Pons (tissue), 1 donor: ENCODE results near the gene CIROP.
"Not testable (repeated sequence)": the region's sequence is repeated elsewhere in the genome, so short reads cannot be mapped to it uniquely, and the experiment has no call there.

Source experiments
- DNase-seq: peaks from one replicate; pipeline ENCODE4 v3.0.0-alpha.2; 2016; ENCODE audit warnings: low spot score

CIROP gene

DNA sequence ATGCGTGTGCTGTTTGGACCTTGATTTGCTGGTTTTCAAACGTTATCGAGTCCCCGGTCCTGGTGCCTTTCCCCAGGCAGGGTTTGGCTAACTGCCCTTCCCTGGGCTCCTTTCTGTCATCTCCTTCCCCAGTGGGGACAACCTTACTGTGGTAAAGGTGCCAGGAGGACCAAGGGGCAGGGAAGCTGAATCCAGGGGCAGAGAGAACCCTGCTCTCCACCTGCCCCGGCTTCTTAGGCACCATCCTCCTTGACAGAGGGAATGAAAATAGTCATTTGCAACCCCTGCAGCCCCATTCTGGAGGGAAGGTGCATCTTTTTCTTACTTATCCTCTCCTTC is 9.3 kb upstream of the CIROP start:
- no peak for DNase-seq

DNA sequence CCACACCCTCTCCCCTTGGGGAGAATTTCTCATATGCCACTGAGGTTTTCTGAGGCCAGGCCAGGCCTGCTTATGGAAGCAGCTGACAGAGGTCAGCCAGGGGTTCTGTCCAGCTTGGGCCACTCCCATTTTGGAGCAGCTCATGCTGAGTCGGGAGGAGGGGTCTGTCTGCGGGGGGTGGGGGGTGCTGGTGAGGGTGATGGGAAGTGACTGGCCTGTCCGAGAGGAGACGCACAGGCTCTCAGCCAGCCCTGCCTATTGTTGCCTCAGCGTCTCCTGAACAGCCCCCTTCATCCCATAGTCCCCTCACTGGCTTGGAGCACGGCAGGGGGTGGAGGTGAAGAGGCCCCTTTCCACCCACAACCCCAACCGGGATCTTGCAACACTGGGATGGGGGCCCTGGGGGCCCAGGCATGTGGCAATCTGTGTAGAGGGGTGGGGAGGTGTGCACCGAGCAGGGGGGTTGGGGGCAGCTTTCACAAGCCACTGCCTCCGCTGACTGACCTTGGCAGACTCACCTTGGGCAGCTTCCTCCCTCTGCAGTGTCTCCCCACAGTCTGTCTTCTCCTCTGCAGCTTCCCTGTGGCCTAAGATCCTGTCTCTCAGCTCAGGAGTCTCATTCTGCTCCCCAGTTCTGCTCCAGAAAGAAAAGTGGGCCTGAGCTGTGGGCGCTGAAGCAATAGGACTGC is 8.8 kb upstream of the CIROP start:
- DNase-seq = no peak

DNA sequence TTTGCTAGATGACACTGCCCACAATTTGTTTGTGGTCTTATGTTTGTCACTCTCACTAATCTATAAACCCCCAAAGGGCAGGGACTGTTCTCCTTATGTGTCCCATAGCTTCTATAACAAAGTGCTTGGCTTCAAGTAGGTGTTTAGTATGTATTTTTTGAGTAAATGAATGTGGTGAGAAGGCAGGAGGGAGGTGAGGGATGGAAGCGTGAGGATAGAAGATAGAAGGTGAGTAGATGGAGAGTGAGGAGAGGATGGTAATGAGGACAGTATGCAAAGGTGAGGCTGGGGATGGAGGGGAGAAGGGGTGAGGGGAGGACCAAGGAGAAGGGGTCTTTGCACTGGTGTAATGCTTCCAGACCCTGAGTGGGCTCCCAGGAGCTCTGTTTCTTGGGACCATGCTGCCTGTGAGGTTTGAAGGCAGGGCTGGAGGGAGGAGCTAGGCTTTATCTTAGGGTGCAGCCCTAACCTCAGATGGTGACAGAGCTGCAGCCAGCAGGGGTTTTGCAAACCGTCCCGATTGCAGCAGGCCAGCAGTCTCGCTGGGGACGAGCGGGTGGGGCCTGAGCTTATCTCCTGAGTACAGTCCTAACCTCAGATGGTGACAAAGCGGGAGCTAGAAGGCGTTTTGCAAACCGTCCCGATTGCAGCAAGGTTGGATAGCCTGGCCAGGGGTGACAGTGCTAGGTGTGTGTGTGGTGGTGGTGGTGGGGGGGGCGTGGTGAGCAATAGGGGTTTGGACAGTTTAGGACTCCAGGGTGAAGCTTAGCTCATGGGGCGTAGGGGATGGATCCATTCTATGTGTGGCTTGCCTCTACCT is 7.8 kb upstream of the CIROP start:
- DNase-seq = no peak

GRCh38 chr14:23110579-23111365 is 6.0 kb upstream of the CIROP start:
- DNase-seq = no peak

DNA sequence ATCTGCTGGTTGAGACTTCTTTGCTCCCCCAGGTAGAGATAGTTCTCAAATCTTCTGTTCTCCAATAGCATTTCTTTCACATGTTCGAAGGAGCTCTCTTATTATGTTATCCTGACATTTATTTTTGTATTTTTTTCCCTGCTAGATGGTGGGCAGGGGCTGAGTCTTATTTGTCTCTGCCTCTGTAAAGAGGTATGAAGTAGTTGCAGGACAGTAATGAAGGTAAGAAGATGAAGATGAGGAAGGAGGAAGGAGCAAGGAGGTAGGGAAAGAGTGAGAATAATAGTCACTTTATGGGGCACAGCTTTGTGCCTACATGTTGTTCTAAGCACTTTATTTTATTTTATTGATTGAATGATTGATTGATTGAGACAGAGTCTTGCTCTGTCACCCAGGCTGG is 5.0 kb upstream of the CIROP start:
- no peak for DNase-seq

- DNase-seq = not testable (repeated sequence)
Measured at GRCh38 chr14:23108169-23108568, 3.4 kb upstream of the CIROP start.

- not testable (repeated sequence) for DNase-seq
Measured at GRCh38 chr14:23107620-23108019, 2.8 kb upstream of the CIROP start.

DNA sequence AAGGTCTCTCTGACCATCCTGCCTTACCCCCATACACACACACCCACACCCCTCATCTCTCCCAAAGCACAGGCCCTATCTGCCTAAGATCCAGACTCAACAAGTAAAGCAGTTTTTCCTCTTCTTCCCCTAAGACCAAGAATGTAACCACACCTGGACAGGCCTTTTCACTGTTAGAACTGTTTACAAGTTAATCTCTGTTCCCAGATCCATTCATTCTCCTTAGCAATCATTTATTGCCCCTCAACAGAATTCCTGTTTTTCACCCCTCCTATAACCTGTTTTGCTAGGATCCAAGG is 1.9 kb upstream of the CIROP start:
- no peak for DNase-seq

- no peak for DNase-seq
Measured at GRCh38 chr14:23105348-23105824, 597 bp upstream of the CIROP start.

DNA sequence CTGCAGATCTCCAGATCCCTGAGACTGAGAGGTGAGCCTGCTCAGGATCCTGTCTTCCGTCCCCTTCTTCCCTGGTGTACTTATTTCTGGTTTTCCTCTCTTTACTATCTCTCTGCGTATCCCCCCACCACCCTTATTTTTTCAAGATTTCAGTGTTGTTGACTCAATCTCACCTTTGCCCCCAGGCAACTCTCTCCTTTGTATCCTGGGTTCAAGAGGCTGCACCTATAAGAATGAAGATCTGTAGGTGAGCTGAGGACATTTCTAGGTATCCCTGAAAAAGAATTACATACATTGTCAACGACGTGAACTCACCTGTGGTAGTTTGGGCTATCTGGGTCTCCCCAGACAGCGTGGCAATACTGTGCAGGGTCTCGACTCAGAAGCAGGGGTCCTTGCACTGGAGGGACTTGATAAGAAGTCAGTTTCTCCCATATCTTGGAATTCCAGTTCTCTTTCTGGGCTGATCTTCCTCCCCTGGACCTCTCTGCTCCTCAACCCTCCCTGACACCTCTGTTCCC is 659 bp downstream of the CIROP start:
- no peak for DNase-seq

DNA sequence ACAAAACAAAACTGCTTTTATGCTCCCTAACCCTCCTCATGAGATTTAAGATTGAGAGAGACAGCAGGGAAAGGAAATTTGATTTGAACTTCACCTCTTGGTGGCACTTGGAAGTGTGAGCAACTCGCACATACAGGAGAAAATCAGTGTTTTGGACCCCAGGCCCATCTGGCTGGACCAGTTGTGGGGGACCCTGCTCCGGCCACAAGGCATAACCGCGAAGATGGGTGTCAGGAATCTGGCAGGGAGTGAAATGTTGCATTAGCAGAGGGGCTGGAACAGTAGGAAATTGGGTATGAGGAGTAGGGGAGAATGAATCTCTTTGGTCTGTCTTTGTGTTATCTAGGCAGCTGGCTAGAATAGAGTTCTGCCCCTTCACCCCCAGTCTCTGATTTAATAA is 1.2 kb downstream of the CIROP start:
- no peak for DNase-seq

- DNase-seq = peak; percentile 40
Measured at GRCh38 chr14:23102801-23103200, 2.0 kb downstream of the CIROP start.

DNA sequence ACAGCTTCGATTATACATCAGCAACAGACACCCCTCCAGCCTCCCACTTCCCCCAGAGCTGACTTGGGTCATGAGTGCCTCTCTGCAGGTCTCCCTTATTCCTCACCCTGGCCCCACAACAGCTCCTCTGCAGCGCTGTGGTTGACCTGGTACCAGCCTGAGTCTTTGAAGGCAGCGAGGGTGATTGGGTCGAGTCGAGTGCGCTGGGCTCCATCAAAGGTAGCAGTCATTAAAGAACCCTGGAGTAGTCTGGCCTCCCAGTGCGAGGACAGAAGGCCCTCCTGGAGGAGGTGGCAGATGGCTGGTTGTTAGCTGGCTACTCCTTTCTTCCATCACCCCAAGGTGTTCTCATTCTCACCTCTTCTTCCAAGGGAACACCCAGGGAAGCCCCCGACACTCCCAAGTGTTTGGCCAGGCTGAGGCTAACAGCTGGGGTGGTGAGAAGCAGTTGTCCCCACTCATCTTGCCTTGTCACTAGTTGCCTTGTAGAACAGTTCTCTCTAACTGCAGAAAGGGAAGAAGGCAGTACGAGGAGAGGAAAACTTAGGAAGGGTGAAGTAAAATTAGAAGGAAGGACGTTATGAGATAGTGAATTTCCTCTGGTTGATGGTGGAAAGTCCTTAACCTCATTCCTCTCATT is 2.7 kb downstream of the CIROP start:
- no peak for DNase-seq

DNA sequence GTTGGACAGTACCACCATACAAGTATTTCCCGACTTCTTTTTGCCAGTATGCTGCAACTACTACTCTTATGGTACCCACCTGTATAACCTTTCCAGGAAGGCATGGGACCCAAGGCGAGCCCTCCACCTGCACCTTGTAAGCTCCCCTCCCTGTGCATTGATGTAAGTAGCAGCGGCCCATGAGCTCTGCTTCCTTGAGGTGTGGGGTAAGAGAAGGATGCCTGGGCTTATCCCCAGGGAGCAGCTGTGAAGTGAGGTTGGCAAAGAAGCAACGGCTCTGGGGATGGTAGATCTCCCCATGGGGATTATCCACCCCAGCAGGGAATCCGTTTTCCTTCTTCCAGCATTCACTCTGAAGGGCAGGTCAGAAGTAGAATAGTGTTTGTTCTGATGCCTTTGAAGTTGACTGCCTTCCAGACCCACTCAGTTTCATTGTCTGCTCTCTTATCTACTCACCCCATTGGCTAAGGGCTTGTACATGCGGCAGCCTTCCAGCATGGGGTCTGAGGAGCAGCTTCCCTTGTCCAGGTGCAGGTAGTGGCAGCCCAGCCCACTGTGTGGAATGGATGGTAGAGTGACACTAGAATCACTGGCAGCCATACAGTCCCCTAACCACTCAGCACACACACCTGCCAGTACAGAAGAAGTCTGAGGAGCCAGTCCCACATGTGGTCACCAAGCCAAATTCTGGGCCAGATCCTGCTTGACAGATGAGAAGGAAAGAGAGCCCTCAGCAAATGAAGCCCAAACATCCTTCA is 3.4 kb downstream of the CIROP start:
- no peak for DNase-seq

DNA sequence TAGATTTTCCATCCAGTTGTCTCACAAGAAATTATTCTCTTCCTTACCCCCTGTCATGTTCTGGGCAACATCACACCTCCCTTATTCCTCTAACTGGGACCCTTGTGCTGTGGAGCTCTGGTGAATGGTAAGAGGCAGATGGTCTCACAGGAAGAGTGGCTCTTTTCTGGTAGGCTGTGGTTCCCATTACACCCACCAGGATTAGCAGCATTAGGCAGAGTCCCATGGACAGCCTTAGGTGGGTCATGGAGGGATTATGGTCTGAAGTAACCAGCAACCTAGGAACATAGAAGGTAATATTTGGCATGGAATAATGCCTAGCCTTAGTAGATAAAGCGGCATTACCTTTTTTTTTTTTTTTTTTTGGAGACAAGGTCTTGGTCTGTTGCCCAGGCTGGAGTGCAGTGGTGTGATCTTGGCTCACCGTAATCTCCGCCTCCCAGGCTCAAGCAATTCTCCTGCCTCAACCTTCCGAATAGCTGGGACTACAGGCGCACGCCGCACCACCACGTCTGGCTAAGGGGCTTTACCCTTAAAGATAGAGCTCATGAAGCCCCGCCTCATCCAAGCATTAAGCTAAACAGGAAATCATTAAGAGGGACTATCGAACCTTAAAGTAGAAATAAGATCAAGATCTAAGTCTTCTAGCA is 5.5 kb downstream of the CIROP start:
- DNase-seq = no peak

- no peak for DNase-seq
Measured at GRCh38 chr14:23097786-23098185, 7.0 kb downstream of the CIROP start.

DNA sequence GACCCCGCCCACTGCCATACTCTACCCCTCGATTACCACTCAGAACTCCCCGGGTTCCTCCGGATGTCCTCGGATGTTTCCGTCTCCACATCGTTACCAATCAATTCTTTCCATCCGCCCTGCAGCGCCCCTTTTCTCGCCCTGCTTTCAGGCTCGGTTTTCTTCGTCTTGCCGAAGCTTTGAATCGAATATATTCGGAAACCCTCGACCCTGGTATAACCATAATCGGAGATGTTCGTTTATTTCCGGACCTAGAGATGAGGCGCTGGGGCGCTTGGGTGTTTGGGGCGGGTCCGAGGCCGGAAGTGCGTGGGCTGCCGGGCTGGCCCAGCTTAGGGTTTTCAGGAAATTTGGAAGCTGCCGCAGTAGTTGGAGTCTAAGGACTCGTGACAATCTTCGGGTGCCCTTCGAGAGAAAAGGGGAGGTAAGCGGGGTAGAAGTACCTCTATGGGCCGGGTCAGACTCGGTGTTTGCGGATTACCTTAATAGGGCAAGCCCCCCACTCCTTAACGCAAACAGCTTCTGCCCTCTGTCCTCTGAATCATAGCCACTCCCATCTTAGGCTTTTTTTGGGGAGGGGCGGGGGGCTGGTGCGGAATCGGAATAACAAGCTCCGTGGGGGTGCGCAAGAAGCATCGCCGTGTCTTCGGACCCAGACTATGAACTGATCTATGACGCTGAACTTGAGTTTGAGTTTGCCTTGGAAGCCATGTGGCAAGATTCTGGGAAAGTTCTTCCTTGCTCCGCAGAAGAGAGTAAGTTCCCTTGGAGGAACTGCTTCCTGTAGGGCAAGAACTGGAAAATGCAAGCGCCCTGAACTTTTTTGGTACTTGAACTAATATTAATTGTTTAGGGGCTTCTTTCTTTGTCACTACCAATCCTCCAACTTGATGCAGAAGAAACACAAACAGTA is 9.3 kb downstream of the CIROP start, which contains the start of gene C14orf119:
Gene C14orf119, plus strand, starts transcription at position 310 of the 913 bp plus-strand sequence. CDS start 2,154 bp downstream, outside the sequence.
- peak; percentile 100 for DNase-seq

GRCh38 chr14:23094666-23095195 is 10.1 kb downstream of the CIROP start, which contains the start of gene ACIN1:
TSS of gene ACIN1 (minus strand) at chr14:23095136. CDS start at chr14:23095112, 24 bp downstream.
- DNase-seq = peak; percentile 86

DNA sequence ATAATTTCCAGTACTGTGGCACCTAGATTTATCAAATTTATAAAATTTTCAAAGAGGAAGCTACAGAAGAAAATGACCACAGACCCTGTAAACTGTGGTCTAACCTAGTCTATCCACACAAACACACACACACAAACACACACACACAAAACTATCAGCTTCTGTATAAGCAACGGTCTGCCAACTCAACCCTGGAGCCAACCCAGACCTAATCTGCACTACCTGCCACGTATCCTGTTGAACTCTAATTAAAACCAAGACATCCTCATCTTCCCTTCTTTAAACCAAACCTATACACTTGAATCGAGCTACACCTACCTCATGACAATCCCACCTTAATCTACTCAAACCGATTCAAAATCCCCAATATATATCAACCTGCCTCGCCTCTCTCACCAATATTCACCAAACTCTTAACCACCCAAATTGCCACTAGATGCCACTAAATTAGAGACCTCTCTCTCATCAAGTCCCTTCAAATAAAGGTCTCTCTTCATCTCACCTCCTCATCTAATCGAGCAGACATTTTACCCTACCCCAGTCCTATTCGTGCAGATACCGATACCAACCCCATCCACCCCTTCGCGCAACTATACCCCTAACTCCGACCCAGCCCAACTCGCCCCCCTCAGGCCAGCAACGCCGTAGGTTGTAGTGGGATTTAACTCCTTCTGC is 10.7 kb downstream of the CIROP start:
- DNase-seq = no peak
